Measurements from ENCODE around the gene RPL27A. TPM values are rescaled to one million over a fixed set of nuclear protein-coding genes. Genes with fewer than 3 reads are reported as not detected.

RPL27A gene
- polyA plus RNA-seq, 1 of the 3 experiments (the other 2 are of a cell fraction): 1,162 TPM

DNA sequence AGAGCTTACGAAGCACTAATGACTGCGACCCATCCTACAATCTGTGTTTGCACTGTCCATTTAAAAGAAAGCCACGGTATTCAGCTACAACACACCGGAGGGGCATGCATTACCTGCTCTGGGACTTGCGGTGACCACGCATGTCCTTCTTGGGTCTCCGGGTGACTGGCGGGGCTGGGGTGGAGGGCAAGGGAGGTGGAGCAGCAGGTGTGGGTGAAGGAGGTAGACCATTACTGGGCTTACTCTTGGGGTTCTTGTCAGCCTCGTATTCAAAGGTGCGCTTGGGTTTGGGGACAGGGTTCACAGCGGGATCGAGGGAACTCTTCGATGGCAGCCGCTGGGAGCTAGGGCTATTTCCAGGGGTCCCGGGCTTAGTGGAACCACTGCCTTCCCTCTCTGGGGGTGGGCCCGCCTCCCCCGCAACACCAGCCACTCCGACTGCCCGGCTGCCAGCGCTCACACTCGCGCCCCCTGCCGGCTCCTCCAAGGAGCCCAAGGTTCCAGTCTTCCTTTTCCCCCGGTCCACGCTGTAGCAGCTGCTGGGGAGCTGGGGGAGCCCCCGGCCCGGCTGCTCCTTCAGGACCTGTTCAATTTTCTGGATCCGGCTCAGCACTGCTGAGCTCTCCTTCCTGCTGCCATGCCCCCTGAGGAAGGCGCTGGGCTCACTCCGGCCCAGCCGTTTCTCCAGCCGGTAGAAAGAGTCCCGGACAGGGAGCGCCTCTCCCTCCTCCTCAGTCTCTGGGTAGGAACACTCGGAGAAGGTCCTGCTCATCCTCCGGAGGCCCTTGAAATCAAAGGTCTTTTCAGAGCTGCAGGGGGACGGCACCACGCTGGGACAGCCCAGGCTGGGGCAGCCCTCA is 47.5 kb downstream of the RPL27A start:
- ChIA-PET POLR2A (no interaction called here), CTCF (interaction anchor here (0.7 kb wide), 1 partner anchor 892 kb away, joined by 3 read pairs; no protein-coding TSS in a partner anchor)
- Histone ChIP-seq H3K79me2 (ENCODE audit: insufficient read depth) (peaks cover 8% of the 10 kb centered on the region; the same call in 1 of the 2 replicates), H3K27me3 (ENCODE audit: insufficient read depth) (no peaks in the 10 kb centered on the region), H3F3A (replicated peaks; ENCODE audit: insufficient read depth) (peaks cover 34% of the 10 kb centered on the region), H3K4me3 (ENCODE audit: low read depth in 2 of 2, low read length in 1 of 2) (no peak overlapping the region), H3K9me3 (no peaks in the 10 kb centered on the region), H3K9ac (no peak overlapping the region), H3K9me2 (no peaks in the 10 kb centered on the region), H3K4me1 (ENCODE audit: control insufficient read depth in 1 of 2, insufficient read depth in 2 of 2, low read depth in 1 of 2, low read length in 1 of 2) (peaks cover 6 to 37% of the 10 kb centered on the region in 2 experiments; a peak in 3 of 4 replicates), H4K20me1 (ENCODE audit: insufficient read depth) (no peaks in the 10 kb centered on the region; the same call in 1 of the 2 replicates), H2AFZ (ENCODE audit: low read depth) (no peak overlapping the region), H3K4me2 (no peak overlapping the region), H3K36me3 (replicated peaks in 1 of 2; ENCODE audit: control insufficient read depth in 1 of 2, insufficient read depth in 2 of 2, low read length in 1 of 2) (peaks cover 5 to 11% of the 10 kb centered on the region in 2 experiments), H3K27ac (ENCODE audit: low read depth in 2 of 2, low read length in 1 of 2) (no peak overlapping the region)
- DNase-seq: no peak
- TF ChIP-seq SMC3 (IDR thresholded peaks at IDR 0.05; ENCODE audit: low read depth, low read length): no peak
- TF ChIP-seq FOXJ3 (CRISPR knock-in tag; IDR thresholded peaks at IDR 0.05): no peak
- no peak for TF ChIP-seq FOXM1 (IDR thresholded peaks at IDR 0.05; ENCODE audit: low read depth)
- TF ChIP-seq, protein P1, sequence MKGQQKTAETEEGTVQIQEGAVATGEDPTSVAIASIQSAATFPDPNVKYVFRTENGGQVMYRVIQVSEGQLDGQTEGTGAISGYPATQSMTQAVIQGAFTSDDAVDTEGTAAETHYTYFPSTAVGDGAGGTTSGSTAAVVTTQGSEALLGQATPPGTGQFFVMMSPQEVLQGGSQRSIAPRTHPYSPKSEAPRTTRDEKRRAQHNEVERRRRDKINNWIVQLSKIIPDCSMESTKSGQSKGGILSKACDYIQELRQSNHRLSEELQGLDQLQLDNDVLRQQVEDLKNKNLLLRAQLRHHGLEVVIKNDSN (IDR thresholded peaks at IDR 0.05; ENCODE audit: borderline replicate concordance, low read depth): no peak
- TF ChIP-seq JUND (IDR thresholded peaks at IDR 0.05): no peak
- TF ChIP-seq MEF2A (IDR thresholded peaks at IDR 0.05; ENCODE audit: borderline replicate concordance, low read depth): no peak
- no peak for TF ChIP-seq NRF1 (IDR thresholded peaks at IDR 0.05; ENCODE audit: low read depth, low read length)
- TF ChIP-seq FOSL2 (IDR thresholded peaks at IDR 0.05; ENCODE audit: borderline replicate concordance, low read depth): no peak
- TF ChIP-seq EP300 (IDR thresholded peaks at IDR 0.05; ENCODE audit: borderline replicate concordance in 1 of 2, low read depth in 1 of 2, low read length in 1 of 2): no peak
- TF ChIP-seq IRF3 (IDR thresholded peaks at IDR 0.05; ENCODE audit: low read depth, low read length): no peak
- no peak for TF ChIP-seq EZH2phosphoT487 (IDR thresholded peaks at IDR 0.05; ENCODE audit: borderline replicate concordance, low read depth)
- no peak for TF ChIP-seq TEAD4 (IDR thresholded peaks at IDR 0.05; ENCODE audit: borderline replicate concordance, insufficient read depth)
- 98% methylated on average over 21 of the region's 38 CpGs for WGBS (ENCODE audit: low lambda C conversion rate)

GRCh38 chr11:8730697-8731020 is 48.1 kb downstream of the RPL27A start:
- Histone ChIP-seq H3K9me3 (no peaks in the 10 kb centered on the region), H3F3A (replicated peaks; ENCODE audit: insufficient read depth) (peaks cover 34% of the 10 kb centered on the region), H3K27ac (ENCODE audit: low read depth in 2 of 2, low read length in 1 of 2) (no peak overlapping the region), H3K4me2 (no peak overlapping the region), H4K20me1 (ENCODE audit: insufficient read depth) (no peaks in the 10 kb centered on the region; the same call in 1 of the 2 replicates), H3K36me3 (replicated peaks in 1 of 2; ENCODE audit: control insufficient read depth in 1 of 2, insufficient read depth in 2 of 2, low read length in 1 of 2) (peaks cover 5 to 10% of the 10 kb centered on the region in 2 experiments), H3K79me2 (ENCODE audit: insufficient read depth) (peaks cover 8% of the 10 kb centered on the region; the same call in 1 of the 2 replicates), H3K4me1 (ENCODE audit: control insufficient read depth in 1 of 2, insufficient read depth in 2 of 2, low read depth in 1 of 2, low read length in 1 of 2) (peaks cover 6 to 37% of the 10 kb centered on the region in 2 experiments; a peak in 3 of 4 replicates), H3K4me3 (ENCODE audit: low read depth in 2 of 2, low read length in 1 of 2) (no peak overlapping the region), H3K9ac (no peak overlapping the region), H3K9me2 (no peaks in the 10 kb centered on the region), H3K27me3 (ENCODE audit: insufficient read depth) (no peaks in the 10 kb centered on the region), H2AFZ (ENCODE audit: low read depth) (no peak overlapping the region)
- POLR2A ChIA-PET: no interaction called here
- no peak for DNase-seq
- TF ChIP-seq EP300 (IDR thresholded peaks at IDR 0.05; ENCODE audit: borderline replicate concordance in 1 of 2, low read depth in 1 of 2, low read length in 1 of 2): no peak
- no peak for TF ChIP-seq RCOR1 (IDR thresholded peaks at IDR 0.05; ENCODE audit: low read length)
- TF ChIP-seq ELF1 (IDR thresholded peaks at IDR 0.05): no peak
- CTCF ChIA-PET: interaction anchor here (0.7 kb wide), 1 partner anchor 893 kb away, joined by 3 read pairs; no protein-coding TSS in a partner anchor
- WGBS (ENCODE audit: low lambda C conversion rate): 99% methylated on average over 22 of the region's 23 CpGs
